HEK293 (cell line): ENCODE measurements around the gene CENPH.

Experiments
- PRDM1 ChIP-seq: fragments of 450-650 bp; formaldehyde crosslinking; IDR thresholded peaks from 2 replicates; pipeline ENCODE4; 2016; ENCODE audit warnings: missing biosample characterization, missing genetic modification characterization
- ZNF274 ChIP-seq, 2 experiments: fragments of 200-500 bp in 1 of 2; fragments of 450-650 bp in 1 of 2; sonication (Bioruptor generic) in 1 of 2; formaldehyde crosslinking in 1 of 2; IDR thresholded peaks; 2 replicates each; pipeline versions ENCODE4 v1.5.1 to v1.6.1; 2014 to 2016; ENCODE audit warnings: borderline replicate concordance in 1 of 2, inconsistent platforms in 1 of 2, low read length in 1 of 2, missing biosample characterization in 1 of 2, missing genetic modification characterization in 1 of 2
- ZNF292 ChIP-seq: fragments of 450-650 bp; formaldehyde crosslinking; IDR thresholded peaks from 2 replicates; pipeline ENCODE4 v1.5.1; 2016; ENCODE audit warnings: low read depth, missing biosample characterization, missing genetic modification characterization, borderline replicate concordance
- ZNF48 ChIP-seq: fragments of 450-650 bp; formaldehyde crosslinking; IDR thresholded peaks from 2 replicates; pipeline ENCODE4 v1.5.1; 2016; ENCODE audit warnings: missing biosample characterization, missing genetic modification characterization
- TF ChIP-seq, protein P1 (sequence below): fragments of 450-650 bp; formaldehyde crosslinking; IDR thresholded peaks from 2 replicates; pipeline ENCODE4 v1.5.1; 2016; ENCODE audit warnings: missing biosample characterization, missing genetic modification characterization
- TF ChIP-seq, protein P2 (sequence below): fragments of 450-650 bp; formaldehyde crosslinking; IDR thresholded peaks from 2 replicates; pipeline ENCODE4 v1.5.1; 2016; ENCODE audit warnings: missing biosample characterization, missing genetic modification characterization
- TF ChIP-seq, protein P3 (sequence below): fragments of 450-650 bp; formaldehyde crosslinking; IDR thresholded peaks from 2 replicates; pipeline ENCODE4 v1.5.1; 2016; ENCODE audit warnings: missing biosample characterization, missing genetic modification characterization, low read depth
- TF ChIP-seq, protein P4 (sequence below): fragments of 450-650 bp; formaldehyde crosslinking; IDR thresholded peaks from 2 replicates; pipeline ENCODE4 v1.5.1; 2016; ENCODE audit warnings: missing biosample characterization, missing genetic modification characterization
- TF ChIP-seq, protein P5 (sequence below): fragments of 450-650 bp; formaldehyde crosslinking; IDR thresholded peaks from 2 replicates; pipeline ENCODE4 v1.5.1; 2016; ENCODE audit warnings: missing biosample characterization, missing genetic modification characterization

DNA sequence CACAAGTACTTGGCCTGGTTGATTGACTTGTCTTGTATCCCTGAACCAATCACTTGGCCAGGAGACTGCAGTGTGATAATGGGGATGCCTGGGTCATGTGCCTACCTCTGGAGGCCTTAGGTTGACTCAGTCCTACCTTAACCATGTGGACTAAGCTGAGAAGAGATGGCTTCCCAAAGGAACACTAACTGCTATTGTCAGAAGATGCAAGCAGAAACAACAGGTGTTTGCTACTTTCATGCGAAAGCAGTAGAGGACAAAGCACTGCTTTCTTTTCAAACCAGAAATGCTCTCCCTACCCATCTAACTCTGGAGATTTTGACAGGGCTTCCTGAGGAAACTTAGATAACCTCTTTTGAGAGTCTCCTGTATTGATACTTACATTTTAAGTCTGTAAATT lies 68.2 kb downstream of the CENPH start:
- TF ChIP-seq, protein P1, sequence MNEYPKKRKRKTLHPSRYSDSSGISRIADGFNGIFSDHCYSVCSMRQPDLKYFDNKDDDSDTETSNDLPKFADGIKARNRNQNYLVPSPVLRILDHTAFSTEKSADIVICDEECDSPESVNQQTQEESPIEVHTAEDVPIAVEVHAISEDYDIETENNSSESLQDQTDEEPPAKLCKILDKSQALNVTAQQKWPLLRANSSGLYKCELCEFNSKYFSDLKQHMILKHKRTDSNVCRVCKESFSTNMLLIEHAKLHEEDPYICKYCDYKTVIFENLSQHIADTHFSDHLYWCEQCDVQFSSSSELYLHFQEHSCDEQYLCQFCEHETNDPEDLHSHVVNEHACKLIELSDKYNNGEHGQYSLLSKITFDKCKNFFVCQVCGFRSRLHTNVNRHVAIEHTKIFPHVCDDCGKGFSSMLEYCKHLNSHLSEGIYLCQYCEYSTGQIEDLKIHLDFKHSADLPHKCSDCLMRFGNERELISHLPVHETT (tag by site-specific recombination): no peak
- TF ChIP-seq, protein P2, sequence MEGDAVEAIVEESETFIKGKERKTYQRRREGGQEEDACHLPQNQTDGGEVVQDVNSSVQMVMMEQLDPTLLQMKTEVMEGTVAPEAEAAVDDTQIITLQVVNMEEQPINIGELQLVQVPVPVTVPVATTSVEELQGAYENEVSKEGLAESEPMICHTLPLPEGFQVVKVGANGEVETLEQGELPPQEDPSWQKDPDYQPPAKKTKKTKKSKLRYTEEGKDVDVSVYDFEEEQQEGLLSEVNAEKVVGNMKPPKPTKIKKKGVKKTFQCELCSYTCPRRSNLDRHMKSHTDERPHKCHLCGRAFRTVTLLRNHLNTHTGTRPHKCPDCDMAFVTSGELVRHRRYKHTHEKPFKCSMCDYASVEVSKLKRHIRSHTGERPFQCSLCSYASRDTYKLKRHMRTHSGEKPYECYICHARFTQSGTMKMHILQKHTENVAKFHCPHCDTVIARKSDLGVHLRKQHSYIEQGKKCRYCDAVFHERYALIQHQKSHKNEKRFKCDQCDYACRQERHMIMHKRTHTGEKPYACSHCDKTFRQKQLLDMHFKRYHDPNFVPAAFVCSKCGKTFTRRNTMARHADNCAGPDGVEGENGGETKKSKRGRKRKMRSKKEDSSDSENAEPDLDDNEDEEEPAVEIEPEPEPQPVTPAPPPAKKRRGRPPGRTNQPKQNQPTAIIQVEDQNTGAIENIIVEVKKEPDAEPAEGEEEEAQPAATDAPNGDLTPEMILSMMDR (tag by site-specific recombination): no peak
- TF ChIP-seq PRDM1 (tag by site-specific recombination): no peak
- TF ChIP-seq ZNF292: no peak
- TF ChIP-seq, protein P3, sequence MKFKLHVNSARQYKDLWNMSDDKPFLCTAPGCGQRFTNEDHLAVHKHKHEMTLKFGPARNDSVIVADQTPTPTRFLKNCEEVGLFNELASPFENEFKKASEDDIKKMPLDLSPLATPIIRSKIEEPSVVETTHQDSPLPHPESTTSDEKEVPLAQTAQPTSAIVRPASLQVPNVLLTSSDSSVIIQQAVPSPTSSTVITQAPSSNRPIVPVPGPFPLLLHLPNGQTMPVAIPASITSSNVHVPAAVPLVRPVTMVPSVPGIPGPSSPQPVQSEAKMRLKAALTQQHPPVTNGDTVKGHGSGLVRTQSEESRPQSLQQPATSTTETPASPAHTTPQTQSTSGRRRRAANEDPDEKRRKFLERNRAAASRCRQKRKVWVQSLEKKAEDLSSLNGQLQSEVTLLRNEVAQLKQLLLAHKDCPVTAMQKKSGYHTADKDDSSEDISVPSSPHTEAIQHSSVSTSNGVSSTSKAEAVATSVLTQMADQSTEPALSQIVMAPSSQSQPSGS (tag by site-specific recombination): no peak
- no peak for TF ChIP-seq ZNF274 (IDR thresholded peaks at IDR 0.05; ENCODE audit: low read length)
- no peak for TF ChIP-seq ZNF274 (tag by site-specific recombination; IDR thresholded peaks at IDR 0.05; ENCODE audit: borderline replicate concordance)
- TF ChIP-seq, protein P4, sequence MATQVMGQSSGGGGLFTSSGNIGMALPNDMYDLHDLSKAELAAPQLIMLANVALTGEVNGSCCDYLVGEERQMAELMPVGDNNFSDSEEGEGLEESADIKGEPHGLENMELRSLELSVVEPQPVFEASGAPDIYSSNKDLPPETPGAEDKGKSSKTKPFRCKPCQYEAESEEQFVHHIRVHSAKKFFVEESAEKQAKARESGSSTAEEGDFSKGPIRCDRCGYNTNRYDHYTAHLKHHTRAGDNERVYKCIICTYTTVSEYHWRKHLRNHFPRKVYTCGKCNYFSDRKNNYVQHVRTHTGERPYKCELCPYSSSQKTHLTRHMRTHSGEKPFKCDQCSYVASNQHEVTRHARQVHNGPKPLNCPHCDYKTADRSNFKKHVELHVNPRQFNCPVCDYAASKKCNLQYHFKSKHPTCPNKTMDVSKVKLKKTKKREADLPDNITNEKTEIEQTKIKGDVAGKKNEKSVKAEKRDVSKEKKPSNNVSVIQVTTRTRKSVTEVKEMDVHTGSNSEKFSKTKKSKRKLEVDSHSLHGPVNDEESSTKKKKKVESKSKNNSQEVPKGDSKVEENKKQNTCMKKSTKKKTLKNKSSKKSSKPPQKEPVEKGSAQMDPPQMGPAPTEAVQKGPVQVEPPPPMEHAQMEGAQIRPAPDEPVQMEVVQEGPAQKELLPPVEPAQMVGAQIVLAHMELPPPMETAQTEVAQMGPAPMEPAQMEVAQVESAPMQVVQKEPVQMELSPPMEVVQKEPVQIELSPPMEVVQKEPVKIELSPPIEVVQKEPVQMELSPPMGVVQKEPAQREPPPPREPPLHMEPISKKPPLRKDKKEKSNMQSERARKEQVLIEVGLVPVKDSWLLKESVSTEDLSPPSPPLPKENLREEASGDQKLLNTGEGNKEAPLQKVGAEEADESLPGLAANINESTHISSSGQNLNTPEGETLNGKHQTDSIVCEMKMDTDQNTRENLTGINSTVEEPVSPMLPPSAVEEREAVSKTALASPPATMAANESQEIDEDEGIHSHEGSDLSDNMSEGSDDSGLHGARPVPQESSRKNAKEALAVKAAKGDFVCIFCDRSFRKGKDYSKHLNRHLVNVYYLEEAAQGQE (tag by site-specific recombination): no peak
- TF ChIP-seq, protein P5, sequence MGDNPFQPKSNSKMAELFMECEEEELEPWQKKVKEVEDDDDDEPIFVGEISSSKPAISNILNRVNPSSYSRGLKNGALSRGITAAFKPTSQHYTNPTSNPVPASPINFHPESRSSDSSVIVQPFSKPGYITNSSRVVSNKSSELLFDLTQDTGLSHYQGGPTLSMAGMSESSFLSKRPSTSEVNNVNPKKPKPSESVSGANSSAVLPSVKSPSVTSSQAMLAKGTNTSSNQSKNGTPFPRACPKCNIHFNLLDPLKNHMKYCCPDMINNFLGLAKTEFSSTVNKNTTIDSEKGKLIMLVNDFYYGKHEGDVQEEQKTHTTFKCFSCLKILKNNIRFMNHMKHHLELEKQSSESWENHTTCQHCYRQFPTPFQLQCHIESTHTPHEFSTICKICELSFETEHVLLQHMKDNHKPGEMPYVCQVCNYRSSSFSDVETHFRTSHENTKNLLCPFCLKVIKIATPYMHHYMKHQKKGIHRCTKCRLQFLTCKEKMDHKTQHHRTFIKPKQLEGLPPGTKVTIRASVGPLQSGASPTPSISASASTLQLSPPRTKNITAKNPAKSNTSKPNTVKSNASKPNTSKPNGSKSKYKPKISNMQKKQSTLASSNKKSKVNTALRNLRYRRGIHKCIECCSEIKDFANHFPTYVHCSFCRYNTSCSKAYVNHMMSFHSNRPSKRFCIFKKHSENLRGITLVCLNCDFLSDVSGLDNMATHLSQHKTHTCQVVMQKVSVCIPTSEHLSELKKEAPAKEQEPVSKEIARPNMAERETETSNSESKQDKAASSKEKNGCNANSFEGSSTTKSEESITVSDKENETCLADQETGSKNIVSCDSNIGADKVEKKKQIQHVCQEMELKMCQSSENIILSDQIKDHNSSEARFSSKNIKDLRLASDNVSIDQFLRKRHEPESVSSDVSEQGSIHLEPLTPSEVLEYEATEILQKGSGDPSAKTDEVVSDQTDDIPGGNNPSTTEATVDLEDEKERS (tag by site-specific recombination): no peak
- TF ChIP-seq ZNF48 (tag by site-specific recombination): no peak
